NCI-H526 (cell line): ENCODE results near the gene ZKSCAN8.

Experiments used
- DNase-seq, 2 experiments: peaks; one replicate each; lab custom pipeline; 2025; lab: John Stamatoyannopoulos, UW

ZKSCAN8 gene

GRCh38 chr6:28206928-28207509 lies 65.3 kb downstream of the ZKSCAN8 start:
- DNase-seq: peak in 1 of 2 experiments; percentile 34

GRCh38 chr6:28207510-28208110 lies 65.9 kb downstream of the ZKSCAN8 start:
- DNase-seq: peak in 1 of 2 experiments; percentile 34

- no peak for DNase-seq
These were observed 66.5 kb downstream of the ZKSCAN8 start for GRCh38 chr6:28208111-28208659.
